ENCODE measurements around the gene KCMF1.

DNA sequence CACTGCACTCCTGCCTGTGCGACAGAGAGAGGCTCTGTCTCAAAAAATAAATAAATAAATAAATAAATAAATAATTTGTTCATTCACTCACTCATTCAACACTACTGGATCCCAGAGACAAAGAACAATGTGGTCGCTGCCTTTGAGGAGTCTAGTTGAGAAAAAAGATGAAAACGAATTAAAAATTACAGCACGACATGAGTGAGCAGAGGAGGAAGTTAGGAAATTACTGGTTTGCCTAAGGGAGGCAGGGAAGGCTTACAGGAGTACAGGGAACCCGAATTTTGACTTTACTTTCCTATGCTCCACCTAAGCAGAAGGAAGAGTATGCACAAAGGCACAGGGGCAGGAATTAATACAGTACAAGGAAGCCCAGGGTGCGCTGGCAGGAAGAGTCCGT, 4.2 kb upstream of the KCMF1 start:
- no peak for TF ChIP-seq ZNF530 (tag by site-specific recombination; IDR thresholded peaks at IDR 0.05; ENCODE audit: low read depth)
- TF ChIP-seq, protein P1, sequence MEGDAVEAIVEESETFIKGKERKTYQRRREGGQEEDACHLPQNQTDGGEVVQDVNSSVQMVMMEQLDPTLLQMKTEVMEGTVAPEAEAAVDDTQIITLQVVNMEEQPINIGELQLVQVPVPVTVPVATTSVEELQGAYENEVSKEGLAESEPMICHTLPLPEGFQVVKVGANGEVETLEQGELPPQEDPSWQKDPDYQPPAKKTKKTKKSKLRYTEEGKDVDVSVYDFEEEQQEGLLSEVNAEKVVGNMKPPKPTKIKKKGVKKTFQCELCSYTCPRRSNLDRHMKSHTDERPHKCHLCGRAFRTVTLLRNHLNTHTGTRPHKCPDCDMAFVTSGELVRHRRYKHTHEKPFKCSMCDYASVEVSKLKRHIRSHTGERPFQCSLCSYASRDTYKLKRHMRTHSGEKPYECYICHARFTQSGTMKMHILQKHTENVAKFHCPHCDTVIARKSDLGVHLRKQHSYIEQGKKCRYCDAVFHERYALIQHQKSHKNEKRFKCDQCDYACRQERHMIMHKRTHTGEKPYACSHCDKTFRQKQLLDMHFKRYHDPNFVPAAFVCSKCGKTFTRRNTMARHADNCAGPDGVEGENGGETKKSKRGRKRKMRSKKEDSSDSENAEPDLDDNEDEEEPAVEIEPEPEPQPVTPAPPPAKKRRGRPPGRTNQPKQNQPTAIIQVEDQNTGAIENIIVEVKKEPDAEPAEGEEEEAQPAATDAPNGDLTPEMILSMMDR (tag by site-specific recombination; IDR thresholded peaks at IDR 0.05): no peak
- no peak for TF ChIP-seq ZNF311 (tag by site-specific recombination; IDR thresholded peaks at IDR 0.05; ENCODE audit: borderline replicate concordance)
- TF ChIP-seq ZSCAN23 (tag by site-specific recombination; IDR thresholded peaks at IDR 0.05): no peak
- TF ChIP-seq, protein P2, sequence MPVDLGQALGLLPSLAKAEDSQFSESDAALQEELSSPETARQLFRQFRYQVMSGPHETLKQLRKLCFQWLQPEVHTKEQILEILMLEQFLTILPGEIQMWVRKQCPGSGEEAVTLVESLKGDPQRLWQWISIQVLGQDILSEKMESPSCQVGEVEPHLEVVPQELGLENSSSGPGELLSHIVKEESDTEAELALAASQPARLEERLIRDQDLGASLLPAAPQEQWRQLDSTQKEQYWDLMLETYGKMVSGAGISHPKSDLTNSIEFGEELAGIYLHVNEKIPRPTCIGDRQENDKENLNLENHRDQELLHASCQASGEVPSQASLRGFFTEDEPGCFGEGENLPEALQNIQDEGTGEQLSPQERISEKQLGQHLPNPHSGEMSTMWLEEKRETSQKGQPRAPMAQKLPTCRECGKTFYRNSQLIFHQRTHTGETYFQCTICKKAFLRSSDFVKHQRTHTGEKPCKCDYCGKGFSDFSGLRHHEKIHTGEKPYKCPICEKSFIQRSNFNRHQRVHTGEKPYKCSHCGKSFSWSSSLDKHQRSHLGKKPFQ (tag by site-specific recombination; IDR thresholded peaks at IDR 0.05): no peak
- TF ChIP-seq ZNF302 (tag by site-specific recombination; IDR thresholded peaks at IDR 0.05; ENCODE audit: low read depth): no peak
- no peak for TF ChIP-seq TCF7L2 (IDR thresholded peaks at IDR 0.05; ENCODE audit: borderline replicate concordance, low read depth, low read length)
- TF ChIP-seq, protein P3, sequence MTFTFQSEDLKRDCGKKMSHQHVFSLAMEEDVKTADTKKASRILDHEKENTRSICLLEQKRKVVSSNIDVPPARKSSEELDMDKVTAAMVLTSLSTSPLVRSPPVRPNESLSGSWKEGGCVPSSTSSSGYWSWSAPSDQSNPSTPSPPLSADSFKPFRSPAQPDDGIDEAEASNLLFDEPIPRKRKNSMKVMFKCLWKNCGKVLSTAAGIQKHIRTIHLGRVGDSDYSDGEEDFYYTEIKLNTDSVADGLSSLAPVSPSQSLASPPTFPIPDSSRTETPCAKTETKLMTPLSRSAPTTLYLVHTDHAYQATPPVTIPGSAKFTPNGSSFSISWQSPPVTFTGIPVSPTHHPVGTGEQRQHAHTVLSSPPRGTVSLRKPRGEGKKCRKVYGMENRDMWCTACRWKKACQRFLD (tag by site-specific recombination; IDR thresholded peaks at IDR 0.05): no peak
- TF ChIP-seq, protein P4, sequence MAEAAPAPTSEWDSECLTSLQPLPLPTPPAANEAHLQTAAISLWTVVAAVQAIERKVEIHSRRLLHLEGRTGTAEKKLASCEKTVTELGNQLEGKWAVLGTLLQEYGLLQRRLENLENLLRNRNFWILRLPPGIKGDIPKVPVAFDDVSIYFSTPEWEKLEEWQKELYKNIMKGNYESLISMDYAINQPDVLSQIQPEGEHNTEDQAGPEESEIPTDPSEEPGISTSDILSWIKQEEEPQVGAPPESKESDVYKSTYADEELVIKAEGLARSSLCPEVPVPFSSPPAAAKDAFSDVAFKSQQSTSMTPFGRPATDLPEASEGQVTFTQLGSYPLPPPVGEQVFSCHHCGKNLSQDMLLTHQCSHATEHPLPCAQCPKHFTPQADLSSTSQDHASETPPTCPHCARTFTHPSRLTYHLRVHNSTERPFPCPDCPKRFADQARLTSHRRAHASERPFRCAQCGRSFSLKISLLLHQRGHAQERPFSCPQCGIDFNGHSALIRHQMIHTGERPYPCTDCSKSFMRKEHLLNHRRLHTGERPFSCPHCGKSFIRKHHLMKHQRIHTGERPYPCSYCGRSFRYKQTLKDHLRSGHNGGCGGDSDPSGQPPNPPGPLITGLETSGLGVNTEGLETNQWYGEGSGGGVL (tag by site-specific recombination; IDR thresholded peaks at IDR 0.05): no peak
- TF ChIP-seq, protein P5, sequence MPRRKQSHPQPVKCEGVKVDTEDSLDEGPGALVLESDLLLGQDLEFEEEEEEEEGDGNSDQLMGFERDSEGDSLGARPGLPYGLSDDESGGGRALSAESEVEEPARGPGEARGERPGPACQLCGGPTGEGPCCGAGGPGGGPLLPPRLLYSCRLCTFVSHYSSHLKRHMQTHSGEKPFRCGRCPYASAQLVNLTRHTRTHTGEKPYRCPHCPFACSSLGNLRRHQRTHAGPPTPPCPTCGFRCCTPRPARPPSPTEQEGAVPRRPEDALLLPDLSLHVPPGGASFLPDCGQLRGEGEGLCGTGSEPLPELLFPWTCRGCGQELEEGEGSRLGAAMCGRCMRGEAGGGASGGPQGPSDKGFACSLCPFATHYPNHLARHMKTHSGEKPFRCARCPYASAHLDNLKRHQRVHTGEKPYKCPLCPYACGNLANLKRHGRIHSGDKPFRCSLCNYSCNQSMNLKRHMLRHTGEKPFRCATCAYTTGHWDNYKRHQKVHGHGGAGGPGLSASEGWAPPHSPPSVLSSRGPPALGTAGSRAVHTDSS (tag by site-specific recombination; IDR thresholded peaks at IDR 0.05): no peak
- TF ChIP-seq KLF10 (tag by site-specific recombination; IDR thresholded peaks at IDR 0.05): no peak
- TF ChIP-seq HOXA7 (CRISPR knock-in tag; IDR thresholded peaks at IDR 0.05; ENCODE audit: borderline replicate concordance): no peak
- TF ChIP-seq, protein P6, sequence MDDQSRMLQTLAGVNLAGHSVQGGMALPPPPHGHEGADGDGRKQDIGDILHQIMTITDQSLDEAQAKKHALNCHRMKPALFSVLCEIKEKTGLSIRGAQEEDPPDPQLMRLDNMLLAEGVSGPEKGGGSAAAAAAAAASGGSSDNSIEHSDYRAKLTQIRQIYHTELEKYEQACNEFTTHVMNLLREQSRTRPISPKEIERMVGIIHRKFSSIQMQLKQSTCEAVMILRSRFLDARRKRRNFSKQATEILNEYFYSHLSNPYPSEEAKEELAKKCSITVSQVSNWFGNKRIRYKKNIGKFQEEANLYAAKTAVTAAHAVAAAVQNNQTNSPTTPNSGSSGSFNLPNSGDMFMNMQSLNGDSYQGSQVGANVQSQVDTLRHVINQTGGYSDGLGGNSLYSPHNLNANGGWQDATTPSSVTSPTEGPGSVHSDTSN (CRISPR knock-in tag; IDR thresholded peaks at IDR 0.05): no peak
